Thoracic aorta (tissue), 2 donors: ENCODE measurements around the gene TMEM255A. TPM values are rescaled to one million over a fixed set of nuclear protein-coding genes. Genes with fewer than 3 reads are reported as not detected.

Source experiments
- ATAC-seq: fragments of 150-250 bp; one replicate; pipeline ENCODE4 v1.8.0; 2017; ENCODE audit warnings: low read depth; ENCODE audit not compliant: insufficient number of reproducible peaks, low FRiP score
- DNase-seq: peaks from one replicate; pipeline ENCODE4 v3.0.0-alpha.2; 2020; ENCODE audit warnings: low spot score
- H3K27ac ChIP-seq, 2 donors: fragments of 200-600 bp; sonication (generic); 1 replicate in 1 of 2; 2 replicates in 1 of 2; pipeline ENCODE4 v1.5.1; 2016; ENCODE audit warnings: mild to moderate bottlenecking in 2 of 2, moderate library complexity in 2 of 2
- H3K27me3 ChIP-seq: fragments of 200-600 bp; sonication (generic); replicated peaks from 2 replicates; pipeline ENCODE4 v1.6.0; 2016; ENCODE audit warnings: mild to moderate bottlenecking; ENCODE audit not compliant: insufficient read depth
- H3K36me3 ChIP-seq: fragments of 200-600 bp; sonication (generic); one replicate; pipeline ENCODE4 v1.5.1; 2016
- H3K4me1 ChIP-seq, 2 donors: fragments of 200-600 bp; sonication (generic); 1 replicate in 1 of 2; 2 replicates in 1 of 2; pipeline versions ENCODE4 v1.5.1 to v1.6.0; 2016; ENCODE audit warnings: low read depth in 2 of 2, mild to moderate bottlenecking in 1 of 2; ENCODE audit not compliant: control insufficient read depth in 1 of 2
- H3K4me3 ChIP-seq: fragments of 200-600 bp; sonication (generic); 2 replicates; pipeline ENCODE4 v1.5.1; 2016; ENCODE audit warnings: mild to moderate bottlenecking
- H3K9me3 ChIP-seq: fragments of 200-600 bp; sonication (generic); 2 replicates; pipeline ENCODE4 v1.5.1; 2016
- total RNA-seq, 2 donors: library from RNA; depleted of rRNA; stranded (reverse); fragments of >200 nt; gene quantifications; one replicate each; pipeline versions ENCODE4 v1.1.0 to v1.2.3, GENCODE V29; 2016
- TF ChIP-seq, protein P1 (sequence below): fragments of 200-600 bp; sonication (generic); IDR thresholded peaks from one replicate; pipeline ENCODE4 v1.5.1; 2019; ENCODE audit warnings: antibody characterized with exemption

TMEM255A gene
- total RNA-seq, 2 donors from 2014 or later = 1.1 TPM

DNA sequence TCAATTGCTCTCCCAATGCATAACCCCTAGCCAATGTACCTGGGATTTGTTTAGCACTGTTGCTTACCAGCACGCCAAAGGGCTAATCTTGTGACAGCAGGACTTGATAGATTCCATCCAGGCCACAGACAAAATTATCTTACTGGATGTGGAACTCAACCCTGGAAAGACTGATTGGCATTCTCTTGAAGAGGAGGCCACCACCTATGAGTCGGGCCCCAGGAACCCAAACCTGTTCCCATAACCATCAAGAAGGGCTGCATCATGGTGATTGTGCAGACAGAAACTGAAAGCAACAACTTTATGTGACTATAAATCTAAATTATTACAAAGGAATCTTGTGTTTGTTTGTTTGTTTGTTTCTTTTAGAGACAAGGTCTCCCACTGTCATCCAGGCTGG lies 19.9 kb upstream of the TMEM255A start:
- Histone ChIP-seq H3K4me1 (no peaks in the 10 kb centered on the region), H3K27me3 (no peaks in the 10 kb centered on the region), H3K4me3 (no peak overlapping the region), H3K9me3 (no peaks in the 10 kb centered on the region), H3K27ac (no peak overlapping the region), H3K36me3 (no peaks in the 10 kb centered on the region)
- TF ChIP-seq, protein P1, sequence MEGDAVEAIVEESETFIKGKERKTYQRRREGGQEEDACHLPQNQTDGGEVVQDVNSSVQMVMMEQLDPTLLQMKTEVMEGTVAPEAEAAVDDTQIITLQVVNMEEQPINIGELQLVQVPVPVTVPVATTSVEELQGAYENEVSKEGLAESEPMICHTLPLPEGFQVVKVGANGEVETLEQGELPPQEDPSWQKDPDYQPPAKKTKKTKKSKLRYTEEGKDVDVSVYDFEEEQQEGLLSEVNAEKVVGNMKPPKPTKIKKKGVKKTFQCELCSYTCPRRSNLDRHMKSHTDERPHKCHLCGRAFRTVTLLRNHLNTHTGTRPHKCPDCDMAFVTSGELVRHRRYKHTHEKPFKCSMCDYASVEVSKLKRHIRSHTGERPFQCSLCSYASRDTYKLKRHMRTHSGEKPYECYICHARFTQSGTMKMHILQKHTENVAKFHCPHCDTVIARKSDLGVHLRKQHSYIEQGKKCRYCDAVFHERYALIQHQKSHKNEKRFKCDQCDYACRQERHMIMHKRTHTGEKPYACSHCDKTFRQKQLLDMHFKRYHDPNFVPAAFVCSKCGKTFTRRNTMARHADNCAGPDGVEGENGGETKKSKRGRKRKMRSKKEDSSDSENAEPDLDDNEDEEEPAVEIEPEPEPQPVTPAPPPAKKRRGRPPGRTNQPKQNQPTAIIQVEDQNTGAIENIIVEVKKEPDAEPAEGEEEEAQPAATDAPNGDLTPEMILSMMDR = no peak
- DNase-seq = no peak
- no peak for ATAC-seq

DNA sequence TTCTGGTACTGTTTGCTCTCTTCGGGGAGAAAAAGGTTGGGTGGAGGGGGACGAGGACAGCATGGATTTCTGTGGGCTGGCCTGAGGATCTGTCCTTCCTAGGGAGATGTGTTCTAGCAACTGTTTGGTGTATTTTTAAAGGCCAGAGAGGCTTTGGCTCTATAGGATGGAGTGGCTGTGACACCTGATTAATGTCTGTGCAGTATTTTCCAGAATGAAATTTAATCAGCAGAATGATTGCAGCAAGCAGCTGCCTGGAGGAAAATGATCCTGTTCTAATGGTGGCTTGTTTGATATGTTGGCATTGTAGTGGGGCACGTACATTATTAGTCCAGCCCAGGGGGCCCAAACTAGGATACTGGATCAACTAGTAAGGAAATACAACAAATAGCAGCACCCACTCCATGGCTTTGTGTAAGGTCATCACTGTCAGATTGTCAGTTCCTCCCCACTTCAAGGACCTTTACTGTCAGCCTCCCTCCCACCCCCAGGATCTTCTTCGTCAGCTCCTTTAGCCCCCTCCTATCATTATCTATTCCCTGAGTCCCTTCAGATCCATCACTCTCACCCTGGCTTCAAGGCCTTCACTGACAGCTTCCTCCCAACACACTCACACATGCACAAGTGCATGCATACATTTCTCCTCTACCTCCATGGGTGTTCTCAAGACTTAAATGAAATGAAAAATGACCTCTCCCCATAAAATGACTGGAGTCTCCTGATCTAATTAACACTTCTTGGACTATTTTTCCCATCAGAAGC lies 10.4 kb upstream of the TMEM255A start:
- Histone ChIP-seq H3K4me1 (no peaks in the 10 kb centered on the region), H3K27ac (no peak overlapping the region), H3K36me3 (no peaks in the 10 kb centered on the region), H3K4me3 (no peak overlapping the region), H3K27me3 (no peaks in the 10 kb centered on the region), H3K9me3 (no peaks in the 10 kb centered on the region)
- TF ChIP-seq, protein P1 = no peak
- ATAC-seq (no peak), DNase-seq (no peak)

DNA sequence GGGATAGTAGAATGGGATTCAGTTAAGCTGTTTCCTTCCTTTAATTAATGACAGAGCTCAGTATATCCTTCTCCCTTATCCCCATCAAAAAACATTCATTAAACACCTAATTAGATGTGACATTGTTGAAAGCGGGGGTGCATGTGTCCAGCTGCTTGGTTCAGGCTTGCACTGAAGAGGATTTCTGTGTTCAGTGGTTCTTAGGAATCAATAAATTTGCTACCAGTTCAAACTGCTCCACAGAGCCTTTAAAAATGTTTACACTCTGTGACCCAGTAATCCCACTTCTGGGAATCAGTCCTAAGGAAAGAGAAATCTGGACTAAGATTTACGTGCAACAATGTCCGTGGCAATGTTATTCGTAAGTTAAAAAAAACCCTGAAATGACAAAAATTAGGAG lies 7.2 kb upstream of the TMEM255A start:
- H3K27ac ChIP-seq = no peak overlapping the region
- no peak for ATAC-seq
- no peaks in the 10 kb centered on the region for H3K4me1 ChIP-seq
- H3K36me3 ChIP-seq = no peaks in the 10 kb centered on the region
- no peaks in the 10 kb centered on the region for H3K9me3 ChIP-seq
- H3K27me3 ChIP-seq = no peaks in the 10 kb centered on the region
- DNase-seq = no peak
- TF ChIP-seq, protein P1 = no peak
- no peak overlapping the region for H3K4me3 ChIP-seq

DNA sequence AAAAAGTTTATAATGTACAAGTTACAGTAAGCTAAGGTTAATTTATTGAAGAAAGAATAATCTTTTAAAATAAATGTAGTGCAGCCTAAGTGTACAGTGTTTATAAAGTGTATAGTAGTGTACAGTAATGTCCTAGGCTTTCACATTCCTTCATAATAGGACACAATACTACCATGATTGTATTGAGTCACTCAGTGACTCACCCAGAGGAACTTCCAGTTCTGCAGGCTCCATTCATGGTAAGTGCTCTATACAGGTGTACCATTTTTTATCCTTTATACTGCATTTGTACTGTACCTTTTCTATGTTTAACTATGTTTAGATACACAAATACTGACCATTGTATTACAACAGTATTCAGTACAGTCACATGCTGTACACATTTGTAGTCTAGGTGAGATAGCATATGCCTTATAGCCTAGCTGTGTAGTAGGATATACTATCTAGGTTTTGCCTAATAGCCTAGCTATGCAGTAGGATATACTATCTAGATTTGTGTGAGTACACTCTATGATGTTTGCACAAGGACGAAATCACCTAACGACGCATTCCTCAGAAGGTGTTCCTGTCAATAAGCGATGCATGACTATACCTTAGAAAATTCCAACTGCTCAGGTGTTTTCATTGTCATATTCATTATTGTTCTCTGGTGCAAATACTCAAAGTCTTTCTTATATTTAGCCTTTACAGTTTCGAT lies 5.5 kb upstream of the TMEM255A start:
- no peaks in the 10 kb centered on the region for H3K4me1 ChIP-seq
- H3K4me3 ChIP-seq = no peak overlapping the region
- ATAC-seq (no peak), DNase-seq (no peak)
- H3K36me3 ChIP-seq = no peaks in the 10 kb centered on the region
- no peak overlapping the region for H3K27ac ChIP-seq
- H3K9me3 ChIP-seq = no peaks in the 10 kb centered on the region
- TF ChIP-seq, protein P1 = no peak
- H3K27me3 ChIP-seq = no peaks in the 10 kb centered on the region

DNA sequence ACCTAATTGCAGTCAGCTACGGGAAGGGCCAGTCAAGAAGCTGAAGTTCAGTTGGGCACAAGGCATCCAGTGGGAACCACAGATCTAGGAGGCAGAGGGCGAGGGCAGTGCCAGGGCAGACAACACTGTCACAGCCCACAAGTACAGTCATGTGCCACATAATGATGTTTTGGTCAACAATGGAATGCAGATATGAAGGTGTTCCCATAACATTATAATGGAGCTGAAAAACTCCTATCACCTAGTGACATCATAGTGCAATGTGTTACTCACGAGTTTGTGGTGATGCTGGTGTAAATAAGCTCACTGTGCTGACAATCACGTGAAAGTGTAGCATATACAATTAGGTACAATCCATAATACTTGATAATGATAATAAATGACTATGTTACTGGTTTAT lies 4.5 kb upstream of the TMEM255A start:
- no peaks in the 10 kb centered on the region for H3K9me3 ChIP-seq
- H3K4me1 ChIP-seq = no peaks in the 10 kb centered on the region
- no peak for DNase-seq
- TF ChIP-seq, protein P1 = no peak
- H3K27me3 ChIP-seq = no peaks in the 10 kb centered on the region
- H3K4me3 ChIP-seq = no peak overlapping the region
- no peak overlapping the region for H3K27ac ChIP-seq
- no peak for ATAC-seq
- no peaks in the 10 kb centered on the region for H3K36me3 ChIP-seq
